ENCODE results near the gene TMEM131L. TPM values are rescaled to one million over a fixed set of nuclear protein-coding genes. Genes with fewer than 3 reads are reported as not detected.

TMEM131L gene
- polyA plus RNA-seq, 2 of the 4 experiments (the other 2 are of a cell fraction), result 3.4 to 5.0 TPM

DNA sequence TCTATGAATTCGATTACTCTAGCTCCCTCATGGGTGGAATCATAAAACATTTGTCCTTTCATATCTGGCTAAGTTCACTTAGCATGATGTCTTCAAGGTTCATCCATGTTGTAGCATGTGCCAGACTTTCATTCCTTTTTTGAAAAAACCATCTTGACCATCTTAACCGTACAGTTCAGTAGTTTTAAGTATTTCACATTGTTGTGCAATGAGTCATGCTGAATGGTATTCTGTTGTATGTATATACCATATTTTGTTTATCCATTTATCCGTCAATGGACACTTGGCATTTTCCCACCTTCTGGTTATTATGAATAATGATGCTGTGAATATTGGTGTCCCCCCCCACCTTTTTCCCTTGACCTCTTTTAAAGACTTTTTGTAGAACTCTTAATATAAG, 145.5 kb downstream of the TMEM131L start:
- no peak overlapping the region for H3K4me3 ChIP-seq
- ATAC-seq (no peak), DNase-seq (ENCODE audit: low read depth in 1 of 2, low spot score in 1 of 2) (no peak), FAIRE-seq (no peak)
- TF ChIP-seq RAD21 (conservative IDR thresholded peaks at IDR 0.05 in 1 of 2, IDR thresholded peaks at IDR 0.05 in 1 of 2), result no peak
- no peak for TF ChIP-seq FOSL2 (IDR thresholded peaks at IDR 0.05)
- TF ChIP-seq FOSL2 (CRISPR knock-in tag; IDR thresholded peaks at IDR 0.05), result 0 out of 2 replicates have a peak, but pooled peaks have one; percentile 12
- no peak for TF ChIP-seq CEBPB (IDR thresholded peaks at IDR 0.05)
- WGBS (ENCODE audit: missing lambda C conversion rate), result 57% methylated on average over 3 of the region's 3 CpGs
- H3K4me1 ChIP-seq, result no peaks in the 10 kb centered on the region
- no peak overlapping the region for H3K27ac ChIP-seq
- POLR2A ChIA-PET, result no interaction called here
- CTCF ChIA-PET, result interaction anchor here (0.6 kb wide), 1 partner anchor 32 kb away, joined by 3 read pairs; no protein-coding TSS in a partner anchor
- no peaks in the 10 kb centered on the region for H3K9me3 ChIP-seq
- no peak overlapping the region for H3K4me2 ChIP-seq

DNA sequence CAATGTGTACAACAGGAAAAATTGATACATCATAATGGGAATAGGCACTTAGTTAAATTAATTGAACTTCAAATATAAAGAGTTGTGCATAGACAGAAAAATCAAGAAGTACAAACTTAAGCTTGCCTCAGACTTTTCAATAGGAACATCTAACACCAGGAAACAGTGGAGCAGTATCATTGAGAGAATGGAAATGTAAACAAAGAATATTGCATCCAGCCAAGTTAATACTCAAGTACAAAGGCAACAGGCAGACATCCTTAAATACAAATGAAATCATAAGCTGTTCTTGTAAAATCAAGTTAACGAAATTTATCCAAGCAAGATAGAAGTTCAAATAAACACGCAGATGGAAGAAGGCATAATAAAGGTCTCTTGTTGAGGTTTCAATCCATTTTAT, 146.7 kb downstream of the TMEM131L start:
- no peak overlapping the region for H3K4me2 ChIP-seq
- ChIA-PET CTCF (no interaction called here), POLR2A (no interaction called here)
- no peak overlapping the region for H3K4me3 ChIP-seq
- WGBS (ENCODE audit: missing lambda C conversion rate), result 92% methylated on average over 2 of the region's 2 CpGs
- no peaks in the 10 kb centered on the region for H3K4me1 ChIP-seq
- DNase-seq (ENCODE audit: low read depth in 1 of 2, low spot score in 1 of 2) (no peak), FAIRE-seq (no peak), ATAC-seq (no peak)
- no peaks in the 10 kb centered on the region for H3K9me3 ChIP-seq
- TF ChIP-seq TFCP2L1 (CRISPR knock-in tag; IDR thresholded peaks at IDR 0.05) (no peak), NR3C1 (IDR thresholded peaks at IDR 0.05) (no peak), FOSL2 (IDR thresholded peaks at IDR 0.05) (no peak), FOSL2 (CRISPR knock-in tag; IDR thresholded peaks at IDR 0.05) (no peak), KDM5A (IDR thresholded peaks at IDR 0.05) (no peak), FOSB (CRISPR knock-in tag; IDR thresholded peaks at IDR 0.05) (no peak), CBX8 (IDR thresholded peaks at IDR 0.05) (no peak), HEYL (CRISPR knock-in tag; IDR thresholded peaks at IDR 0.05) (no peak), CBX2 (IDR thresholded peaks at IDR 0.05; ENCODE audit: borderline replicate concordance, low read depth) (no peak)
- H3K27ac ChIP-seq, result no peak overlapping the region

DNA sequence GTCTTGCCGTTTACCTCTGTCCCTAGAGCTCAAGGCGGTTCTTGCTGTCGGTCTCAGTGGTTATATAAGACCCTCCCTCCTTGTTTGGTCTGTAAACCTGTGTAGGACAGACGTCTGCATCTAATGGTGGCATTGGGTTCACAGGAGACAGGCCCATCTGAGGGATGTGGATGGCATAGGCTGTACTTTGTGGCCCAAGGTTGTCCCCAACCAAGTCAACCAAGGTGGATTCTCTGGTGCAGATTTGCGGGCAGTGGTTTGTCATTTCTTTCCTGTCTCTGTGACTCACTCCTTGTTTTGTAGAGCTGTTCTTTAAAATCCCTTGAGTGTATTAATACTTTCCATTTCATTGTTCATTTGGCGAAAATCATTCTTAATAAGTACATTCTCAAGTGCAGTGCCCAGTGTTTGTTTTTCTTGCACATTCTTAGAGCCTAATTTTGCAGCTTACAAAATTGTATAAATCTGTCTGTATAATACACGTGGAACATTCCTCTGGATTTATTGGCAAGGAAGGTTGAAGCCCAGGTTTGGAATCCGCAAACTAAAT, 149.9 kb downstream of the TMEM131L start:
- Histone ChIP-seq H3K4me3 (no peak overlapping the region), H3K4me1 (no peaks in the 10 kb centered on the region), H3K4me2 (no peak overlapping the region), H3K9me3 (no peaks in the 10 kb centered on the region), H3K27ac (no peak overlapping the region)
- WGBS (ENCODE audit: missing lambda C conversion rate), result 93% methylated on average over 8 of the region's 8 CpGs
- DNase-seq (ENCODE audit: low read depth in 1 of 2, low spot score in 1 of 2), result no peak
- no peak for TF ChIP-seq MAZ (IDR thresholded peaks at IDR 0.05; ENCODE audit: borderline replicate concordance, low read depth, low read length)
- TF ChIP-seq RCOR1 (IDR thresholded peaks at IDR 0.05; ENCODE audit: low read depth, low read length), result no peak
- TF ChIP-seq, protein P1, sequence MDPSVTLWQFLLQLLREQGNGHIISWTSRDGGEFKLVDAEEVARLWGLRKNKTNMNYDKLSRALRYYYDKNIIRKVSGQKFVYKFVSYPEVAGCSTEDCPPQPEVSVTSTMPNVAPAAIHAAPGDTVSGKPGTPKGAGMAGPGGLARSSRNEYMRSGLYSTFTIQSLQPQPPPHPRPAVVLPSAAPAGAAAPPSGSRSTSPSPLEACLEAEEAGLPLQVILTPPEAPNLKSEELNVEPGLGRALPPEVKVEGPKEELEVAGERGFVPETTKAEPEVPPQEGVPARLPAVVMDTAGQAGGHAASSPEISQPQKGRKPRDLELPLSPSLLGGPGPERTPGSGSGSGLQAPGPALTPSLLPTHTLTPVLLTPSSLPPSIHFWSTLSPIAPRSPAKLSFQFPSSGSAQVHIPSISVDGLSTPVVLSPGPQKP (IDR thresholded peaks at IDR 0.05; ENCODE audit: low read depth, low read length), result no peak
- TF ChIP-seq NFE2L2 (conservative IDR thresholded peaks at IDR 0.05; ENCODE audit: low read length), result no peak
- no peak for TF ChIP-seq ZFP36 (IDR thresholded peaks at IDR 0.05; ENCODE audit: borderline replicate concordance, partially characterized antibody)
- TF ChIP-seq, protein P2, sequence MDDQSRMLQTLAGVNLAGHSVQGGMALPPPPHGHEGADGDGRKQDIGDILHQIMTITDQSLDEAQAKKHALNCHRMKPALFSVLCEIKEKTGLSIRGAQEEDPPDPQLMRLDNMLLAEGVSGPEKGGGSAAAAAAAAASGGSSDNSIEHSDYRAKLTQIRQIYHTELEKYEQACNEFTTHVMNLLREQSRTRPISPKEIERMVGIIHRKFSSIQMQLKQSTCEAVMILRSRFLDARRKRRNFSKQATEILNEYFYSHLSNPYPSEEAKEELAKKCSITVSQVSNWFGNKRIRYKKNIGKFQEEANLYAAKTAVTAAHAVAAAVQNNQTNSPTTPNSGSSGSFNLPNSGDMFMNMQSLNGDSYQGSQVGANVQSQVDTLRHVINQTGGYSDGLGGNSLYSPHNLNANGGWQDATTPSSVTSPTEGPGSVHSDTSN (IDR thresholded peaks at IDR 0.05), result no peak
- no peak for TF ChIP-seq ZSCAN20 (CRISPR knock-in tag; IDR thresholded peaks at IDR 0.05)
- no peak for TF ChIP-seq KDM1A (IDR thresholded peaks at IDR 0.05; ENCODE audit: low read depth)
- no peak for TF ChIP-seq SMC3 (IDR thresholded peaks at IDR 0.05)
- TF ChIP-seq, protein P3, sequence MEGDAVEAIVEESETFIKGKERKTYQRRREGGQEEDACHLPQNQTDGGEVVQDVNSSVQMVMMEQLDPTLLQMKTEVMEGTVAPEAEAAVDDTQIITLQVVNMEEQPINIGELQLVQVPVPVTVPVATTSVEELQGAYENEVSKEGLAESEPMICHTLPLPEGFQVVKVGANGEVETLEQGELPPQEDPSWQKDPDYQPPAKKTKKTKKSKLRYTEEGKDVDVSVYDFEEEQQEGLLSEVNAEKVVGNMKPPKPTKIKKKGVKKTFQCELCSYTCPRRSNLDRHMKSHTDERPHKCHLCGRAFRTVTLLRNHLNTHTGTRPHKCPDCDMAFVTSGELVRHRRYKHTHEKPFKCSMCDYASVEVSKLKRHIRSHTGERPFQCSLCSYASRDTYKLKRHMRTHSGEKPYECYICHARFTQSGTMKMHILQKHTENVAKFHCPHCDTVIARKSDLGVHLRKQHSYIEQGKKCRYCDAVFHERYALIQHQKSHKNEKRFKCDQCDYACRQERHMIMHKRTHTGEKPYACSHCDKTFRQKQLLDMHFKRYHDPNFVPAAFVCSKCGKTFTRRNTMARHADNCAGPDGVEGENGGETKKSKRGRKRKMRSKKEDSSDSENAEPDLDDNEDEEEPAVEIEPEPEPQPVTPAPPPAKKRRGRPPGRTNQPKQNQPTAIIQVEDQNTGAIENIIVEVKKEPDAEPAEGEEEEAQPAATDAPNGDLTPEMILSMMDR (IDR thresholded peaks at IDR 0.05), result no peak
- TF ChIP-seq, protein P4, sequence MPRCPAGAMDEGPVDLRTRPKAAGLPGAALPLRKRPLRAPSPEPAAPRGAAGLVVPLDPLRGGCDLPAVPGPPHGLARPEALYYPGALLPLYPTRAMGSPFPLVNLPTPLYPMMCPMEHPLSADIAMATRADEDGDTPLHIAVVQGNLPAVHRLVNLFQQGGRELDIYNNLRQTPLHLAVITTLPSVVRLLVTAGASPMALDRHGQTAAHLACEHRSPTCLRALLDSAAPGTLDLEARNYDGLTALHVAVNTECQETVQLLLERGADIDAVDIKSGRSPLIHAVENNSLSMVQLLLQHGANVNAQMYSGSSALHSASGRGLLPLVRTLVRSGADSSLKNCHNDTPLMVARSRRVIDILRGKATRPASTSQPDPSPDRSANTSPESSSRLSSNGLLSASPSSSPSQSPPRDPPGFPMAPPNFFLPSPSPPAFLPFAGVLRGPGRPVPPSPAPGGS (IDR thresholded peaks at IDR 0.05), result no peak
- TF ChIP-seq KDM5A (IDR thresholded peaks at IDR 0.05), result no peak
- no peak for TF ChIP-seq HDAC2 (IDR thresholded peaks at IDR 0.05)
- no peak for TF ChIP-seq JUN (IDR thresholded peaks at IDR 0.05)
- TF ChIP-seq HOXB13 (CRISPR knock-in tag; IDR thresholded peaks at IDR 0.05; ENCODE audit: low read depth), result no peak
- TF ChIP-seq MAFK (IDR thresholded peaks at IDR 0.05; ENCODE audit: partially characterized antibody), result no peak
- no peak for TF ChIP-seq HOXB5 (CRISPR knock-in tag; IDR thresholded peaks at IDR 0.05)
- TF ChIP-seq, protein P5, sequence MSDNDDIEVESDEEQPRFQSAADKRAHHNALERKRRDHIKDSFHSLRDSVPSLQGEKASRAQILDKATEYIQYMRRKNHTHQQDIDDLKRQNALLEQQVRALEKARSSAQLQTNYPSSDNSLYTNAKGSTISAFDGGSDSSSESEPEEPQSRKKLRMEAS (IDR thresholded peaks at IDR 0.05), result no peak
- ATAC-seq, result no peak
- ChIA-PET POLR2A (no interaction called here), CTCF (no interaction called here)
- no peak for FAIRE-seq

All from A549 (cell line).